Spleen (tissue), 11 donors: ENCODE data around the gene LRRC38. TPM values are rescaled to one million over a fixed set of nuclear protein-coding genes. Genes with fewer than 3 reads are reported as not detected.

ENCODE experiments used
- DNase-seq: peaks from one replicate; pipeline ENCODE4 v3.0.0-alpha.2; 2020
- H3K27ac ChIP-seq, 8 donors: fragments of 200-600 bp; sonication (generic) in 7 of 8; 1 replicate in 4 of 8; 2 replicates in 4 of 8; pipeline versions ENCODE4 v1.5.0 to v1.8.0; 2016 to 2021; ENCODE audit warnings: inconsistent platforms in 4 of 8, mild to moderate bottlenecking in 4 of 8, moderate library complexity in 1 of 8
- H3K27me3 ChIP-seq, 7 donors: fragments of 200-600 bp; sonication (generic) in 6 of 7; replicated peaks in 1 of 7; 1 replicate in 4 of 7; 2 replicates in 3 of 7; pipeline versions ENCODE4 v1.5.0 to v1.8.0; 2016 to 2021; ENCODE audit warnings: inconsistent platforms in 3 of 7, mild to moderate bottlenecking in 1 of 7
- H3K36me3 ChIP-seq, 6 donors: fragments of 200-600 bp; sonication (generic) in 5 of 6; 1 replicate in 4 of 6; 2 replicates in 2 of 6; pipeline versions ENCODE4 v1.5.0 to v1.8.0; 2016 to 2021; ENCODE audit warnings: inconsistent platforms in 2 of 6
- H3K4me1 ChIP-seq, 6 donors: fragments of 200-600 bp; sonication (generic) in 5 of 6; 1 replicate in 3 of 6; 2 replicates in 3 of 6; pipeline versions ENCODE4 v1.5.0 to v1.8.0; 2016 to 2021; ENCODE audit warnings: inconsistent platforms in 3 of 6
- H3K4me3 ChIP-seq, 8 donors: fragments of 200-600 bp; sonication (generic) in 7 of 8; 1 replicate in 4 of 8; 2 replicates in 4 of 8; pipeline versions ENCODE4 v1.5.0 to v1.8.0; 2016 to 2021; ENCODE audit warnings: inconsistent platforms in 4 of 8, mild to moderate bottlenecking in 4 of 8, moderate library complexity in 2 of 8
- H3K9me3 ChIP-seq, 8 donors: fragments of 200-600 bp; sonication (generic) in 7 of 8; 1 replicate in 4 of 8; 2 replicates in 4 of 8; pipeline versions ENCODE4 v1.5.0 to v1.8.0; 2016 to 2021; ENCODE audit warnings: inconsistent platforms in 4 of 8
- POLR2A ChIP-seq, 3 donors: fragments of 450-650 bp; IDR thresholded peaks; one replicate each; pipeline ENCODE4 v1.5.1; 2017; ENCODE audit warnings: antibody characterized with exemption in 3 of 3, mild to moderate bottlenecking in 1 of 3
- POLR2AphosphoS5 ChIP-seq, 3 donors: sonication (generic); formaldehyde crosslinking; IDR thresholded peaks; one replicate each; pipeline ENCODE4 v1.5.1; 2017; ENCODE audit warnings: antibody characterized with exemption in 3 of 3
- WGBS, 5 donors: extraction: QIAGEN DNeasy Blood & Tissue Kit in 3 of 5; methylation state at CpG; one replicate each; pipeline versions ENCODE4 v1.1.5 to v1.1.7; 2013 to 2018; 5-methylcytosine and 5-hydroxymethylcytosine counted together
- intact Hi-C: fragments of 100-400 bp; cut with DNase I; formaldehyde crosslinking; loops from one replicate; pipeline ENCODE4 v1.15.0; 2023; ENCODE audit warnings: low total_unique reads
- polyA plus RNA-seq, 3 donors: library from polyadenylated mRNA; stranded (reverse); fragments of 200-250 nt; gene quantifications; one replicate each; pipeline ENCODE4 v1.2.1, GENCODE V29; 2013
- total RNA-seq, 7 donors: library from RNA; depleted of rRNA in 3 of 7; stranded (reverse); fragments of >200 nt in 3 of 7; fragmentation: NEBNext Ultra II Directional in 4 of 7; extraction: Animal tissue kit (Norgen Biotek cat#: 25700) in 4 of 7; gene quantifications; one replicate each; pipeline versions ENCODE4 v1.1.0 to v1.2.1, GENCODE V29; 2016 to 2021
- TF ChIP-seq, protein P1 (sequence below), 11 experiments: fragments of 200-600 bp in 7 of 11; fragments of 450-650 bp in 4 of 11; sonication (generic) in 4 of 11; IDR thresholded peaks in 8 of 11; conservative IDR thresholded peaks in 3 of 11; 1 replicate in 7 of 11; 2 replicates in 4 of 11; pipeline versions ENCODE4 v1.4.0 to v1.8.0; 2016 to 2021; ENCODE audit warnings: antibody characterized with exemption in 11 of 11, inconsistent platforms in 4 of 11, mild to moderate bottlenecking in 1 of 11
- donor health status: healthy with polysubstance abuse.
- donor health status: DM: no; HTN: no; CAD: no; lungs with moderate emphysema.
- donor health status: DM: no; HTN: no; CAD: no.
- donor health status: Bipolar disorder and iron deficiency.
- donor health status: healthy.
- donor health status: DM: no; HTN: no; CAD: no.
- donor health status: DM: yes; HTN: yes; CAD: no.

Gene LRRC38
- total and polyA plus RNA-seq, 10 donors = 0.03 to 0.28 TPM; not detected in 8

DNA sequence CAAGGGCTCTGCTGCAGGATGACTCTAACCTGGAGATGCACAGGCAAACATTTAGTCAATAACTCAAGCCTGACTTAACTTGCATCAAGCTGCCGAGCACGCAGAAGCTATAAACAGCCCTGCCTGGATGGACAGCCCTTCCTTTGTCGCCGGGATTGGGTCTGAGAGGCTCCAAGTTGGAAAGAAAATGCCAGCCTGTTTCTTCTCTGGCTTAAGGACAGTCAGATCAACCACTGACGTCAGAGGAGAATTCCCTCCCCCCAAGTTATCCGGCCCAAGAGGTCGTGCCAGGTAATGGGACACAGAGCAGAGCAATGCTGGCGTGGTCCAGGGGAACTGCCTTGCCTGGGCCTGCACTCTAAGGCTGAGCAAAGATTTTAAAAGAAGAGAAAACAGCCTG is 27.1 kb upstream of the LRRC38 start:
- Histone ChIP-seq H3K27me3 (peaks cover 0 to 31% (median 0%) of the 10 kb centered on the region in 7 donors), H3K4me3 (no peak overlapping the region), H3K4me1 (no peaks in the 10 kb centered on the region), H3K36me3 (no peaks in the 10 kb centered on the region), H3K9me3 (no peaks in the 10 kb centered on the region), H3K27ac (no peak overlapping the region)
- WGBS, 5 donors = 76 to 85% (median 80%) methylated on average over 6 to 8 of the region's 8 CpGs
- TF ChIP-seq POLR2AphosphoS5 (IDR thresholded peaks at IDR 0.05) (no peak), POLR2A (IDR thresholded peaks at IDR 0.05) (no peak)
- TF ChIP-seq, protein P1, sequence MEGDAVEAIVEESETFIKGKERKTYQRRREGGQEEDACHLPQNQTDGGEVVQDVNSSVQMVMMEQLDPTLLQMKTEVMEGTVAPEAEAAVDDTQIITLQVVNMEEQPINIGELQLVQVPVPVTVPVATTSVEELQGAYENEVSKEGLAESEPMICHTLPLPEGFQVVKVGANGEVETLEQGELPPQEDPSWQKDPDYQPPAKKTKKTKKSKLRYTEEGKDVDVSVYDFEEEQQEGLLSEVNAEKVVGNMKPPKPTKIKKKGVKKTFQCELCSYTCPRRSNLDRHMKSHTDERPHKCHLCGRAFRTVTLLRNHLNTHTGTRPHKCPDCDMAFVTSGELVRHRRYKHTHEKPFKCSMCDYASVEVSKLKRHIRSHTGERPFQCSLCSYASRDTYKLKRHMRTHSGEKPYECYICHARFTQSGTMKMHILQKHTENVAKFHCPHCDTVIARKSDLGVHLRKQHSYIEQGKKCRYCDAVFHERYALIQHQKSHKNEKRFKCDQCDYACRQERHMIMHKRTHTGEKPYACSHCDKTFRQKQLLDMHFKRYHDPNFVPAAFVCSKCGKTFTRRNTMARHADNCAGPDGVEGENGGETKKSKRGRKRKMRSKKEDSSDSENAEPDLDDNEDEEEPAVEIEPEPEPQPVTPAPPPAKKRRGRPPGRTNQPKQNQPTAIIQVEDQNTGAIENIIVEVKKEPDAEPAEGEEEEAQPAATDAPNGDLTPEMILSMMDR (IDR thresholded peaks at IDR 0.05 in 8 of 11, conservative IDR thresholded peaks at IDR 0.05 in 3 of 11) = no peak
- no peak for DNase-seq
- intact Hi-C loops = no loop called here

DNA sequence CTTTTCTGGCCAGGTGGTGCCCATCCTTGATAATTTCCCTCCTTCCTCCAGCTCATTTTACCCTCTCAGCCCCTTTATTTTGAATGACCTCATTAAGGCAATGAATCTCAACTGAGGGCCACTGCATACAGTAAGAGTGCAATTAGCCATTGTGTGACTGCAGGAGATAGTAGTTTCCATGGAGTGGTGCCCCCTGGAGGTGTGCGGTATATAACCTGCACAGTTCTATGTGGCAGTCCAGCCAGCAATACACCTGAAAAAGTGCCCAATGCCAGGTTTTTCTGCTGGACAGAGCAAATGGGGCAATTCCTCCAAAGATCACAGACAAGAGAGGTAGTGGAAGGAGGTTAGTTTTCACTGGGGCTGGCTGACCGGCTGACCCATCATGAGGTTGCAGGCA is 25.9 kb upstream of the LRRC38 start:
- H3K9me3 ChIP-seq = no peaks in the 10 kb centered on the region
- no peak for DNase-seq
- intact Hi-C loops = no loop called here
- no peak overlapping the region for H3K4me3 ChIP-seq
- TF ChIP-seq, protein P1 (IDR thresholded peaks at IDR 0.05 in 8 of 11, conservative IDR thresholded peaks at IDR 0.05 in 3 of 11) = no peak
- TF ChIP-seq POLR2A (IDR thresholded peaks at IDR 0.05) (no peak), POLR2AphosphoS5 (IDR thresholded peaks at IDR 0.05) (no peak)
- 94 to 97% (median 95%) methylated on average over 2 of the region's 2 CpGs for WGBS, 5 donors
- peaks cover 0 to 30% (median 0%) of the 10 kb centered on the region in 7 donors for H3K27me3 ChIP-seq
- H3K36me3 ChIP-seq = no peaks in the 10 kb centered on the region
- no peak overlapping the region for H3K27ac ChIP-seq
- H3K4me1 ChIP-seq = no peaks in the 10 kb centered on the region

DNA sequence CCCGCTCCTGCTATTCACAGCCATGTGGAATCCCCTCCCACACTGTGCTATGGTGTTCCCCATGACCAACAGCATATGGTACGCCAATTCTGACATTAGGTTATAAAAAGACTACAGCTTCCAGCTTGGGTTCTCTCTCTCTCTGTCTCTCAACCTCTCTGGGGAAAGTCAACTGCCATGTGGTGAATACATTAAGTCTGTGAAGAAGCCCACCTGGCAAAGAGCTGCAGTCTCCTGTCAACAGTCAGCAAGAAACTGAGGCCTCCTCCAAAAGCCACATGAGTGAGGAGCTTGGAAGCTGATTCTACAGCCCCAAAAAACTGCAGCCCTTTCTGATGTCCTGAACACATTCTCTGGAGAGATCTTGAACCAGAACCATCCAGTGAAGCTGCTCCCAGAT is 25.0 kb upstream of the LRRC38 start:
- Histone ChIP-seq H3K4me1 (no peaks in the 10 kb centered on the region), H3K36me3 (no peaks in the 10 kb centered on the region), H3K27ac (no peak overlapping the region), H3K4me3 (no peak overlapping the region), H3K27me3 (peaks cover 0 to 30% (median 0%) of the 10 kb centered on the region in 7 donors), H3K9me3 (no peaks in the 10 kb centered on the region)
- DNase-seq = no peak
- intact Hi-C loops = no loop called here
- 80 to 87% (median 86%) methylated on average over 2 of the region's 2 CpGs for WGBS, 5 donors
- TF ChIP-seq, protein P1 (IDR thresholded peaks at IDR 0.05 in 8 of 11, conservative IDR thresholded peaks at IDR 0.05 in 3 of 11) = no peak
- no peak for TF ChIP-seq POLR2AphosphoS5 (IDR thresholded peaks at IDR 0.05)
- TF ChIP-seq POLR2A (IDR thresholded peaks at IDR 0.05) = no peak

DNA sequence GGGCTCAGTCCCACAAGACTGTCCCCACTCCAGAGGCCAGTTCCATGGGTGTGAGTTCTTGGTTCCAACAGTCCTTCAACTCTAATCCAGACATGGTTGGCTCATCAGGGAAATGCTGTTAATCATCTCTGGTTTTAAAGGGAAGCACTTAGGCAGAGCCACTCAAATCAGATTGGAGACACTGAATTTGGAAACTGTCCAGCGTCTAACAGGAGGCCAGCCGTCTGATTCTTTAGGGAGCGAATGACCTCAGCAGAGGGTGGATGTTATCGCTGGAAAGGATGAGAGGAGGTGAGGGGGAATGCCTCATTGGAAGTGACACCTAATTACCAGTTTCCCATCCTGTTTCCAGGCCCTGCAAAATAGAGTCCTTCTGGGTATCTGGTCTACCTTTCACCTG is 22.8 kb upstream of the LRRC38 start:
- H3K27ac ChIP-seq = no peak overlapping the region
- no peaks in the 10 kb centered on the region for H3K4me1 ChIP-seq
- no peaks in the 10 kb centered on the region for H3K36me3 ChIP-seq
- H3K9me3 ChIP-seq = no peaks in the 10 kb centered on the region
- no peak overlapping the region for H3K4me3 ChIP-seq
- TF ChIP-seq POLR2AphosphoS5 (IDR thresholded peaks at IDR 0.05) = no peak
- TF ChIP-seq POLR2A (IDR thresholded peaks at IDR 0.05) = no peak
- TF ChIP-seq, protein P1 (IDR thresholded peaks at IDR 0.05 in 8 of 11, conservative IDR thresholded peaks at IDR 0.05 in 3 of 11) = no peak
- 74 to 89% (median 79%) methylated on average over 4 of the region's 4 CpGs for WGBS, 5 donors
- DNase-seq = no peak
- H3K27me3 ChIP-seq = peaks cover 0 to 30% (median 0%) of the 10 kb centered on the region in 7 donors
- intact Hi-C loops = no loop called here
